Neural cell (in vitro differentiated cells): Measurements from ENCODE around the gene DPM2. TPM values are rescaled to one million over a fixed set of nuclear protein-coding genes. Genes with fewer than 3 reads are reported as not detected.

Source experiments
- H2AFZ ChIP-seq: fragments of 200-600, 300-800 bp; sonication (generic), shearing (Covaris generic); 2 replicates; pipeline ENCODE4 v1.6.0; 2014; ENCODE audit warnings: low read depth, mild to moderate bottlenecking, antibody characterized with exemption, low read length, moderate library complexity
- H3F3A ChIP-seq: fragments of 200-600 bp; shearing (Covaris generic); 2 replicates; pipeline ENCODE4 v1.6.1; 2016; ENCODE audit warnings: mild to moderate bottlenecking, moderate library complexity, mixed read lengths, antibody characterized with exemption, low read length; ENCODE audit not compliant: insufficient read depth, poor library complexity, severe bottlenecking
- H3K27ac ChIP-seq: fragments of 200-600, 300-800 bp; sonication (generic), shearing (Covaris generic); 2 replicates; pipeline ENCODE4 v1.5.1; 2014; ENCODE audit warnings: mild to moderate bottlenecking, low read length, moderate library complexity
- H3K27me3 ChIP-seq: fragments of 300-800, 200-600 bp; sonication (generic), shearing (Covaris generic); 2 replicates; pipeline ENCODE4 v1.6.0; 2014; ENCODE audit warnings: mild to moderate bottlenecking, low read depth, low read length, moderate library complexity; ENCODE audit not compliant: insufficient read depth
- H3K36me3 ChIP-seq: fragments of 300-800, 200-600 bp; sonication (generic), shearing (Covaris generic); 2 replicates; pipeline ENCODE4 v1.5.1; 2014; ENCODE audit warnings: mild to moderate bottlenecking, antibody characterized with exemption, low read length, moderate library complexity; ENCODE audit not compliant: insufficient read depth
- H3K4me2 ChIP-seq: fragments of 300-800, 200-600 bp; sonication (generic), shearing (Covaris generic); 2 replicates; pipeline ENCODE4 v1.6.0; 2014; ENCODE audit warnings: mild to moderate bottlenecking, low read length
- H3K4me3 ChIP-seq: fragments of 300-800, 200-600 bp; sonication (generic), shearing (Covaris generic); 2 replicates; pipeline ENCODE4 v1.5.1; 2014; ENCODE audit warnings: mild to moderate bottlenecking, low read length, moderate library complexity
- H3K79me2 ChIP-seq: fragments of 200-600 bp; shearing (Covaris generic); replicated peaks from 2 replicates; pipeline ENCODE4 v1.6.0; 2014; ENCODE audit warnings: mild to moderate bottlenecking, low read length, moderate library complexity; ENCODE audit not compliant: insufficient read depth
- H3K9ac ChIP-seq: fragments of 300-800, 200-600 bp; sonication (generic), shearing (Covaris generic); 2 replicates; pipeline ENCODE4 v1.6.1; 2016; ENCODE audit warnings: mild to moderate bottlenecking, low read length, mixed read lengths
- H3K9me2 ChIP-seq: fragments of 200-600 bp; shearing (Covaris generic); 2 replicates; pipeline ENCODE4 v1.6.1; 2016; ENCODE audit warnings: mild to moderate bottlenecking, low read length, mixed read lengths; ENCODE audit not compliant: insufficient read depth
- H3K9me3 ChIP-seq: fragments of 200-600, 300-800 bp; sonication (generic), shearing (Covaris generic); 2 replicates; pipeline ENCODE4 v1.6.1; 2016; ENCODE audit warnings: mild to moderate bottlenecking, mixed run types, low read length, moderate library complexity, mixed read lengths
- H4K20me1 ChIP-seq: fragments of 200-600 bp; shearing (Covaris generic); 2 replicates; pipeline ENCODE4 v1.6.1; 2016; ENCODE audit warnings: mild to moderate bottlenecking, mixed run types; ENCODE audit not compliant: insufficient read depth
- CTCF ChIP-seq: fragments of 450-650 bp; IDR thresholded peaks from 2 replicates; pipeline ENCODE4 v1.5.1; 2014; ENCODE audit warnings: antibody characterized with exemption, mild to moderate bottlenecking, moderate library complexity; ENCODE audit not compliant: poor library complexity, severe bottlenecking
- EP300 ChIP-seq: fragments of 450-650 bp; conservative IDR thresholded peaks from 2 replicates; pipeline ENCODE4 v1.6.1; 2014; ENCODE audit warnings: antibody characterized with exemption, mild to moderate bottlenecking, moderate library complexity; ENCODE audit not compliant: poor library complexity, severe bottlenecking
- EZH2 ChIP-seq: fragments of 200-600, 300-800 bp; shearing (Covaris generic), sonication (generic); IDR thresholded peaks from 2 replicates; pipeline ENCODE4 v1.6.1; 2014; ENCODE audit warnings: antibody characterized with exemption, low read length, borderline replicate concordance, mild to moderate bottlenecking; ENCODE audit not compliant: insufficient read depth, poor library complexity, severe bottlenecking
- REST ChIP-seq: IDR thresholded peaks from 2 replicates; pipeline ENCODE4 v1.6.1; 2012; ENCODE audit warnings: borderline replicate concordance
- SMC3 ChIP-seq: fragments of 450-650 bp; conservative IDR thresholded peaks from 2 replicates; pipeline ENCODE4 v1.6.1; 2014; ENCODE audit warnings: antibody characterized with exemption, mild to moderate bottlenecking, moderate library complexity; ENCODE audit not compliant: poor library complexity
- TAF1 ChIP-seq: IDR thresholded peaks from 2 replicates; pipeline ENCODE4 v1.6.1; 2012; ENCODE audit warnings: low read depth
- polyA plus RNA-seq: library from polyadenylated mRNA; depleted of rRNA; stranded (reverse); fragments of >200 nt; gene quantifications from 2 replicates; pipeline ENCODE4 v1.2.3, GENCODE V29; 2014

Gene DPM2
- polyA plus RNA-seq, 1 donor from 2014 or later = 30.5 TPM

GRCh38 chr9:127963041-127963358 is 25.3 kb upstream of the DPM2 start:
- H2AFZ ChIP-seq = no peak overlapping the region
- H3K27me3 ChIP-seq = no peaks in the 10 kb centered on the region
- H3K4me2 ChIP-seq = no peak overlapping the region
- H4K20me1 ChIP-seq = no peaks in the 10 kb centered on the region
- peaks cover 22% of the 10 kb centered on the region for H3K79me2 ChIP-seq
- H3K4me3 ChIP-seq = no peak overlapping the region
- no peaks in the 10 kb centered on the region for H3K36me3 ChIP-seq
- no peak for TF ChIP-seq CTCF
- TF ChIP-seq EP300 = no peak
- TF ChIP-seq EZH2 = no peak
- no peak for TF ChIP-seq REST
- no peaks in the 10 kb centered on the region for H3K9me2 ChIP-seq
- no peaks in the 10 kb centered on the region for H3F3A ChIP-seq
- no peak overlapping the region for H3K27ac ChIP-seq
- no peaks in the 10 kb centered on the region for H3K9me3 ChIP-seq
- H3K9ac ChIP-seq = no peak overlapping the region

DNA sequence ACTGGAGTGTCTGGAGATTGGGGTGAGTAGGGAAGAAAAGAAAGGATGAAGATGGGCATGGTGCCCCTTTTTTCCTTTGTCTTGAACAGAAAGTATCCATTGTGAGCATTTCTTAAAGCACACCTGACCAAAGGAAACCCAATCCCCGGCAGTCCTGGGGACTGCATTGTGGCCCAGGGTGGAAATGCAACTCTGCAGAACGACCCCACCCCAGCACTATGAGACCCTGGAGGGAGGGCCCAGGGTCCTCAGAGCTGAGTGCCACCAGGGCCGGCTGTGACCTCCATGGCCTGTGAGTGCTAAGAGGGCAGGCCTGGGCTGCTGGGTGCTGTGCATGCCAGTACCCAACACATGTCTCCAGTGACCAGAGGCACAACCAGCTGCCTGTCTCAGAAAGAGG is 24.6 kb upstream of the DPM2 start:
- Histone ChIP-seq H4K20me1 (no peaks in the 10 kb centered on the region), H3K27me3 (no peaks in the 10 kb centered on the region), H2AFZ (no peak overlapping the region), H3K36me3 (no peaks in the 10 kb centered on the region), H3K4me2 (no peak overlapping the region), H3K27ac (no peak overlapping the region), H3K9ac (no peak overlapping the region), H3K4me3 (no peak overlapping the region), H3F3A (no peaks in the 10 kb centered on the region), H3K9me2 (no peaks in the 10 kb centered on the region), H3K79me2 (peaks cover 16% of the 10 kb centered on the region), H3K9me3 (no peaks in the 10 kb centered on the region)
- TF ChIP-seq CTCF (no peak), SMC3 (no peak), TAF1 (no peak)
